H9 (cell line): ENCODE results near the gene PCDHGB2. TPM values are rescaled to one million over a fixed set of nuclear protein-coding genes. Genes with fewer than 3 reads are reported as not detected.

Experiments used
- DNase-seq: peaks from one replicate; pipeline ENCODE4 v3.0.0-alpha.2; 2017
- H2AFZ ChIP-seq: one replicate; pipeline ENCODE4 v1.6.1; 2013; ENCODE audit warnings: mild to moderate bottlenecking, low read length, control low read depth, moderate library complexity
- H2AK5ac ChIP-seq: 2 replicates; pipeline ENCODE4 v1.6.1; 2013; ENCODE audit warnings: low read length, control low read depth, mixed read lengths; ENCODE audit not compliant: insufficient read length
- H2BK120ac ChIP-seq: one replicate; pipeline ENCODE4 v1.6.1; 2013; ENCODE audit warnings: low read depth, mild to moderate bottlenecking, low read length, control low read depth, inconsistent platforms; ENCODE audit not compliant: poor library complexity, severe bottlenecking
- H2BK12ac ChIP-seq: 2 replicates; pipeline ENCODE4 v1.6.1; 2013; ENCODE audit warnings: low read length, control low read depth, mixed read lengths, low read depth; ENCODE audit not compliant: insufficient read length
- H2BK15ac ChIP-seq: 2 replicates; pipeline ENCODE4 v1.6.1; 2013; ENCODE audit warnings: low read depth, low read length, control low read depth
- H2BK20ac ChIP-seq: one replicate; pipeline ENCODE4 v1.6.1; 2013; ENCODE audit warnings: low read depth, mild to moderate bottlenecking, low read length, control low read depth, inconsistent platforms; ENCODE audit not compliant: poor library complexity, severe bottlenecking
- H2BK5ac ChIP-seq: 2 replicates; pipeline ENCODE4 v1.6.1; 2013; ENCODE audit warnings: low read length, control low read depth, mixed read lengths; ENCODE audit not compliant: insufficient read length
- H3K14ac ChIP-seq: 2 replicates; pipeline ENCODE4 v1.6.1; 2013; ENCODE audit warnings: low read length, control low read depth; ENCODE audit not compliant: insufficient read depth
- H3K18ac ChIP-seq: 2 replicates; pipeline ENCODE4 v1.6.1; 2013; ENCODE audit warnings: low read depth, mild to moderate bottlenecking, mixed read lengths, low read length, control low read depth; ENCODE audit not compliant: insufficient read length
- H3K23ac ChIP-seq: 2 replicates; pipeline ENCODE4 v1.6.1; 2013; ENCODE audit warnings: low read length, control low read depth, mixed read lengths, low read depth; ENCODE audit not compliant: insufficient read length
- H3K23me2 ChIP-seq: 2 replicates; pipeline ENCODE4 v1.6.1; 2013; ENCODE audit warnings: low read depth, mild to moderate bottlenecking, mixed read lengths, low read length, control low read depth; ENCODE audit not compliant: insufficient read length, poor library complexity, severe bottlenecking
- H3K27ac ChIP-seq: 2 replicates; pipeline ENCODE4 v1.5.1; 2013; ENCODE audit warnings: low read length, control low read depth, mixed read lengths, low read depth; ENCODE audit not compliant: insufficient read length
- H3K27me3 ChIP-seq: 2 replicates; pipeline ENCODE4 v1.6.1; 2013; ENCODE audit warnings: low read length, control low read depth, inconsistent platforms; ENCODE audit not compliant: insufficient read depth
- H3K4ac ChIP-seq: 2 replicates; pipeline ENCODE4 v1.6.1; 2013; ENCODE audit warnings: low read depth, mild to moderate bottlenecking, control low read depth, inconsistent platforms, low read length, moderate library complexity
- H3K4me1 ChIP-seq: 2 replicates; pipeline ENCODE4 v1.6.1; 2013; ENCODE audit warnings: low read length, control low read depth, inconsistent platforms; ENCODE audit not compliant: insufficient read depth
- H3K4me2 ChIP-seq: 2 replicates; pipeline ENCODE4 v1.6.1; 2013; ENCODE audit warnings: low read length, control low read depth, mixed read lengths; ENCODE audit not compliant: insufficient read length, insufficient read depth
- H3K56ac ChIP-seq: 2 replicates; pipeline ENCODE4 v1.6.1; 2013; ENCODE audit warnings: low read depth, mild to moderate bottlenecking, mixed read lengths, low read length, control low read depth; ENCODE audit not compliant: insufficient read length
- H3K79me1 ChIP-seq: 2 replicates; pipeline ENCODE4 v1.6.1; 2013; ENCODE audit warnings: low read depth, mild to moderate bottlenecking, moderate library complexity, low read length, control low read depth, inconsistent platforms; ENCODE audit not compliant: insufficient read depth, poor library complexity, severe bottlenecking
- H3K79me2 ChIP-seq: 2 replicates; pipeline ENCODE4 v1.6.1; 2013; ENCODE audit warnings: low read length, control low read depth, inconsistent platforms; ENCODE audit not compliant: insufficient read depth
- H3K9ac ChIP-seq: 2 replicates; pipeline ENCODE4 v1.6.1; 2013; ENCODE audit warnings: low read length, control low read depth, mixed read lengths; ENCODE audit not compliant: insufficient read length; ENCODE audit errors: extremely low read depth
- H3K9me3 ChIP-seq: one replicate; pipeline ENCODE4 v1.6.1; 2013; ENCODE audit warnings: low read depth, low read length, inconsistent platforms; ENCODE audit not compliant: control insufficient read depth
- H3T11ph ChIP-seq: one replicate; pipeline ENCODE4 v1.6.1; 2013; ENCODE audit warnings: mild to moderate bottlenecking, low read length, control low read depth, inconsistent platforms
- H4K20me1 ChIP-seq: one replicate; pipeline ENCODE4 v1.6.1; 2013; ENCODE audit not compliant: control insufficient read depth, insufficient read length, insufficient read depth
- H4K5ac ChIP-seq: 2 replicates; pipeline ENCODE4 v1.6.1; 2013; ENCODE audit warnings: low read depth, mild to moderate bottlenecking, mixed read lengths, low read length, control low read depth; ENCODE audit not compliant: insufficient read length
- H4K8ac ChIP-seq: replicated peaks from 2 replicates; pipeline ENCODE4 v1.6.1; 2013; ENCODE audit warnings: low read length, control low read depth, mixed read lengths, low read depth; ENCODE audit not compliant: insufficient read length
- H4K91ac ChIP-seq: 2 replicates; pipeline ENCODE4 v1.6.1; 2013; ENCODE audit warnings: low read depth, mild to moderate bottlenecking, moderate library complexity, mixed read lengths, low read length, control low read depth; ENCODE audit not compliant: insufficient read length
- H3K27ac Mint-ChIP-seq, 3 experiments: 2 replicates in 2 of 3; 3 replicates in 1 of 3; pipeline ENCODE4 v1.8.0; 2020 to 2021; ENCODE audit warnings: mixed read lengths in 3 of 3, mild to moderate bottlenecking in 1 of 3, moderate library complexity in 1 of 3
- H3K27me3 Mint-ChIP-seq: 2 replicates; pipeline ENCODE4 v1.8.0; 2021; ENCODE audit warnings: low read depth, mild to moderate bottlenecking, moderate library complexity, mixed read lengths
- H3K36me3 Mint-ChIP-seq, 3 experiments: 2 replicates in 2 of 3; 3 replicates in 1 of 3; pipeline ENCODE4 v1.8.0; 2020 to 2021; ENCODE audit warnings: low read depth in 3 of 3, mixed read lengths in 3 of 3; ENCODE audit not compliant: insufficient read depth in 1 of 3
- H3K4me1 Mint-ChIP-seq, 2 experiments: 2 replicates each; pipeline ENCODE4 v1.8.0; 2020; ENCODE audit warnings: mixed read lengths in 2 of 2
- H3K4me3 Mint-ChIP-seq, 2 experiments: 2 replicates in 1 of 2; 3 replicates in 1 of 2; pipeline ENCODE4 v1.8.0; 2020 to 2021; ENCODE audit warnings: mild to moderate bottlenecking in 2 of 2, mixed read lengths in 2 of 2, moderate library complexity in 1 of 2
- H3K9me3 Mint-ChIP-seq, 2 experiments: 2 replicates in 1 of 2; 3 replicates in 1 of 2; pipeline ENCODE4 v1.8.0; 2020; ENCODE audit warnings: mild to moderate bottlenecking in 2 of 2, mixed read lengths in 2 of 2, moderate library complexity in 1 of 2
- CTCF ChIP-seq: fragments of 200-600 bp; sonication (generic); conservative IDR thresholded peaks from 3 replicates; pipeline ENCODE4 v1.8.0; 2021; ENCODE audit warnings: antibody characterized with exemption, mild to moderate bottlenecking
- WGBS: extraction: QIAGEN DNeasy Blood & Tissue Kit; methylation state at CpG from one replicate; pipeline ENCODE4 v1.1.7; 2013; ENCODE audit warnings: missing lambda C conversion rate, low lambda C conversion rate, mixed read lengths; ENCODE audit not compliant: insufficient read length; ENCODE audit errors: extremely low coverage; 5-methylcytosine and 5-hydroxymethylcytosine counted together
- total RNA-seq: library from RNA; stranded (reverse); gene quantifications from 2 replicates; pipeline ENCODE4 v1.2.1, GENCODE V29; 2021

Gene PCDHGB2
- total RNA-seq, 1 experiment from 2014 or later = 3.8 TPM

- Histone ChIP-seq H3K18ac (peak within 1 kb of the TSS; percentile 51), H2AFZ (peak within 1 kb of the TSS; percentile 92), H2BK120ac (no peak within 1 kb of the TSS), H3K23me2 (peaks cover 4% of the 10 kb centered on the region), H3K79me2 (no peaks in the 10 kb centered on the region), H3K9ac (no peak within 1 kb of the TSS), H2AK5ac (no peak within 1 kb of the TSS), H3K23ac (no peak within 1 kb of the TSS), H2BK12ac (no peak within 1 kb of the TSS), H3K56ac (no peak within 1 kb of the TSS), H3K27me3 (no peaks in the 10 kb centered on the region), H2BK5ac (no peak within 1 kb of the TSS), H3K9me3 (peaks cover 16% of the 10 kb centered on the region), H2BK15ac (no peak within 1 kb of the TSS), H3K4me1 (no peaks in the 10 kb centered on the region), H2BK20ac (no peak within 1 kb of the TSS), H4K8ac (no peak within 1 kb of the TSS), H4K20me1 (no peaks in the 10 kb centered on the region), H3K14ac (peak within 1 kb of the TSS; percentile 81; the same call in 1 of the 2 replicates), H3K4me2 (peak within 1 kb of the TSS; percentile 32), H3K27ac (no peak within 1 kb of the TSS), H3K79me1 (no peaks in the 10 kb centered on the region), H4K5ac (no peak within 1 kb of the TSS), H4K91ac (no peak within 1 kb of the TSS), H3T11ph (no peak within 1 kb of the TSS), H3K4ac (no peak within 1 kb of the TSS)
- Mint-ChIP-seq H3K9me3 (peaks cover 56 to 59% of the 10 kb centered on the region in 2 experiments), H3K27ac (peak within 1 kb of the TSS in 2 of 3 experiments; percentile 56 to 57; a peak in 2 of 7 replicates), H3K4me3 (peak within 1 kb of the TSS in 1 of 2 experiments; percentile 72; a peak in 3 of 5 replicates), H3K4me1 (peaks cover 6% of the 10 kb centered on the region in 2 experiments), H3K36me3 (peaks cover 14 to 60% (median 33%) of the 10 kb centered on the region in 3 experiments), H3K27me3 (peaks cover 5% of the 10 kb centered on the region)
- WGBS = 100% methylated on average over 6 of the region's 29 CpGs
- peak; percentile 87 for DNase-seq
- peak; percentile 83 for TF ChIP-seq CTCF
Measured at GRCh38 chr5:141349917-141350619, 9.7 kb upstream of the PCDHGB2 start, which contains the start of gene PCDHGB1. Gene PCDHGB1 (plus strand): TSS chr5:141350099. CDS start chr5:141350261, 162 bp downstream.
